GM19452 (cell line): Measurements from ENCODE around the gene SNRPN.
"Not testable (repeated sequence)": the region's sequence is repeated elsewhere in the genome, so short reads cannot be mapped to it uniquely, and the experiment has no call there.

Experiments used
- ATAC-seq: cut with Tn5 transposase; IDR thresholded peaks from one replicate; pipeline ENCODE4 v1.9.1; 2021; ENCODE audit not compliant: unreplicated experiment

The SNRPN gene

DNA sequence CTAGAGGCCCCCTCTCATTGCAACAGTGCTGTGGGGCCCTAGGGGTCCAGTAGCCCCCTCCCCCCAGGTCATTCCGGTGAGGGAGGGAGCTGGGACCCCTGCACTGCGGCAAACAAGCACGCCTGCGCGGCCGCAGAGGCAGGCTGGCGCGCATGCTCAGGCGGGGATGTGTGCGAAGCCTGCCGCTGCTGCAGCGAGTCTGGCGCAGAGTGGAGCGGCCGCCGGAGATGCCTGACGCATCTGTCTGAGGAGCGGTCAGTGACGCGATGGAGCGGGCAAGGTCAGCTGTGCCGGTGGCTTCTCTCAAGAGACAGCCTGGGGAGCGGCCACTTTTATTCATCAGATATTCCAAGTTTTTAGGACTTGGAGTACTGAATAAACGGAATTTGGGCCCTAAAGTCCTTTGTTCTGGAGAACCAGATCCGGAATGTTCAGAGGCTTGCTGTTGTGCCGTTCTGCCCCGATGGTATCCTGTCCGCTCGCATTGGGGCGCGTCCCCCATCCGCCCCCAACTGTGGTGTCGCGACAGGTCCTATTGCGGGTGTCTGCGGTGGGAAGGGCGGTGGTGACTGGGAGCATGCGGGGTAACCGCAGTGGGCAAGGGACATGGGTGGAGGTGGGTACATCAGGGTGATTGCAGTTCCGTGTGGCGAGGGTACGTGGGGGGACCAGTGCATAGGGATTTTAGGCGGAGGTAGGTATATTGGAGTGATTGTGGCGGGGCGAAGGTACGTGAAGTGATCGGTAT, at the start of gene SNRPN, which contains the start of gene SNURF:
TSS of gene SNRPN (plus strand) at position 205 of the 748 bp plus-strand sequence. CDS start 19,467 bp downstream, outside the sequence.
TSS of gene SNURF (plus strand) at position 205 of the 748 bp plus-strand sequence. CDS start at position 267, 62 bp downstream.
- peak; percentile 72 for ATAC-seq

GRCh38 chr15:24916305-24917009, 38.3 kb upstream of the SNRPN start:
- no peak for ATAC-seq

DNA sequence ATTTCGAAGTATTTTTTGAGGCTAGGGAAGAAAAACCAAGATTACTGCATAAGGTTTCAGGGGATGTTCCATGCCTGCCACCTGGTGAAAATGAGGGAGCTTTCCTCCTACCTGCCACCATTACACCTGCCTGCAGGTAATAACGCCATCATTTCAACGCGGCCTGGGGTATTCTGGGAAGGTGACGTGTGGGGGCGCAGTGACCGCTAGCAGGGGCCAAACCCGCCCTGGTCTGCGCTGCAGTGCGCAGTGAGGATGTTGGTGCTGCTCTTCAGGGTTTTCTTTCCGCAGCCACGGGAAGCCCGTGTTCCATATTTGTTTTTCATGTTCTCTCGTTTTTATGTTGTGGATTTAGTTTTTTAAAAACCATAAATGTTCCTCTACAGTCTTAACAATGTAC, 37.4 kb upstream of the SNRPN start:
- ATAC-seq, result no peak

DNA sequence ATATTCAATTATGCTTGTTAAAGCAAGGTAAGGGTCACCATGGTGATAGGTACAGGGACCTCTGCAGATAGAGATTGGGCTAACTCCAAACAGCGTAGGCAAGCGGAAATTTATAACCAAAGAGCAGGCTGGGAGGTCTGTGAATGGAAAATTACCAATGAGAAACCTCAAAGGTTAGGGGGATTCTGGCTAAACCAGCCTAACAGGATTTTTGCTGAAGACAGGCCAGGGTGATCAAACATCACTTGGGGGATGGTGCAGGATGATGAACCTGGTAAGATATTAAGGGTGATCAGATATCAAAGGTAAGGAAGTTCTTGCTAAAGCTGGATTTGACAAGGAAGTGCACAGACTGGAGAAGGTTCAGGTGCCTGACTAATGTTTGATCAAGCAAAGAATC, 35.3 kb upstream of the SNRPN start:
- no peak for ATAC-seq

DNA sequence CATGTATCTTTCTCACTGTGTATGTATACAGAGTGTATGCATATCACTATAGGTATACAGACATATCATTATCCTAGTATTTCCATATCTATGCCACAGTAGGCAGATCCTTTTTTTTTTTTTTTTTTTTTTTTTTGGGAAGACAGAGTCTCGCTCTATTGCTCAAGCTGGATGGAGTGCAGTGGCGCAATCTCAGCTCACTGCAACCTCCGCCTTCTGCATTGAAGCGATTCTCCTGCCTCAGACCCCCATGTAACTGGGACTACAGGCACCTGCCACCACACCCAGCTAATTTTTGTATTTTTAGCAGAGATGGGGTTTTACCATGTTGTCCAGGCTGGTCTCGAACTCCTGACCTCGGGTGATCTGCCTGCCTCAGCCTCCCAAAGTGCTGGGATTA, 32.0 kb upstream of the SNRPN start:
- ATAC-seq, result not testable (repeated sequence)

DNA sequence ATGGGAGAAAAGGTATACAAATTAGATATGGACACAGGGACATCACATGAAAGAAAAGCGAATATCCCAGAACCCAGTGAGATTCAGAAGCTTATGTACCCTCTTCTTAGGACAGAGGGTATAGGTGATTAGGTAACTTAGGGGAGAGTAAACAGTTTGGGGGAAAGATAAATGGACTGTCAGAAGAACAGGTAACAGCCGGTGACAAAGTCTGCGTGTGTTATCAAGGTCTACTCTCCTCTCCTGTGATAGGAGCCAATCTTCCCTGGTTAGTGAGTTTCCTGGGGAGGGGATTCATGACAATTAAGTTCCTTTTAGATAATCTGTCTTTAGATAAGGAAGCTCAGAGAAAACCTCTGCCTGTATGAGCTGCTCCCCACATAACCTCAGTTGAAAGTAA, 30.6 kb upstream of the SNRPN start:
- ATAC-seq, result no peak

DNA sequence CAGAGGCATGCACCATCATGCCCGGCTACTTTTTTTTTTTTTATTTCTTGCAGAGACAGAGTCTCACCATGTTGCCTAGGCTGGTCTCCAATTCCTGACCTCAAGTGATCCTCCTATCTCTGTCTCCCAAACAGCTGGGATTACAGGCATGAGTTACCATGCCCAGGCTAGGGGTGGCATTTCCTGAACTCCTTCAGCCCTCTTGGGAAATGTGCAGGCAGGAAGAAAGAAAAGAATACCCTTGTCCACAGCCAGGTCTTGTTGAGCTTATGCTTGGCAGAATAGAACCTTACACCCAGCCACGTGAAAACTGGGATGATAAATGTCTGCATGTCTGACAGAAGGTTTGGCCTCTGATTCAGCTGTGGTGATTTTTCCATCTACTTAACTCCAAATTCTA, 30.2 kb upstream of the SNRPN start:
- ATAC-seq, result no peak

- not testable (repeated sequence) for ATAC-seq
Observed at GRCh38 chr15:24931874-24932732, 22.7 kb upstream of the SNRPN start.

- ATAC-seq, result no peak
Observed at GRCh38 chr15:24933716-24934115, 21.1 kb upstream of the SNRPN start.

- ATAC-seq, result not testable (repeated sequence)
Observed at GRCh38 chr15:24938224-24938623, 16.6 kb upstream of the SNRPN start.

GRCh38 chr15:24940236-24940635, 14.6 kb upstream of the SNRPN start:
- no peak for ATAC-seq

GRCh38 chr15:24943361-24943760, 11.4 kb upstream of the SNRPN start:
- ATAC-seq, result no peak

DNA sequence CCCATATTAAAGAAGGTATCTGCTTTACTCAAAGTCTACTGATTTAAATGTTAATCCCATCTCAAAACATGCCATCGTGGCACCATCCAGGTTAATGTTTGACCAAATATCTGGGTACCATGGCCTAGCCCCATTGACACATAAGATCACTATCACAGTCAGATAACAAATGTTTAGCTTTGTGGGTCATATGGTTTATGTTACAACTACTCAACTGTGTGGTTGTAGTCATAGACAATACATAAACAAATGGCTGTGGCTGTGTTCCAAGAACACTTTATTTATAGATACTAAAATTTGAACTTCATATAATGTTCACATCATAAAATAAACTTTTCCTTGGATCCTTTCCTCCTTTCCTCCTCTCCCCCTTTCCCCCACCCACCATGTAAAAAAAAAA, 9.8 kb upstream of the SNRPN start:
- ATAC-seq, result no peak

DNA sequence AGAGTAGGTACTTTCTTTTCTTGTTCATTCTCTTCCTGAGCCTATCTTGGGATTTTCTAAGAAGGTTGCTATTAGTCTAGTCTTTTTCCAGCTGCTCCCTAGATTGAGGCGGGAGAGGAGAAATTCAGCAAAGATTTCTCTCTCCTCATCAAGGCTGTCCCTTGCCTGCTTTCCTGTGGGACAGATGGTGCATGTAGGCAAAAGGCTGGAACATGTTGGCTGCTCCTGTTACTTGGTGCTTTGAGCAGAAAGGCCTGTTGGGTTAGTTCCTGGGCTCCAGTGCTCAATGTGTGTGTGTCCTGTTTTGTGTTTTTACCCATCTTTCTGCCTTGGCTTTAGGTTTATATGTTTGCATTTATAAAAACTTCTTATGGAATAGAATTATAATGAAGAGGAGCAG, 9.1 kb upstream of the SNRPN start:
- ATAC-seq, result no peak

DNA sequence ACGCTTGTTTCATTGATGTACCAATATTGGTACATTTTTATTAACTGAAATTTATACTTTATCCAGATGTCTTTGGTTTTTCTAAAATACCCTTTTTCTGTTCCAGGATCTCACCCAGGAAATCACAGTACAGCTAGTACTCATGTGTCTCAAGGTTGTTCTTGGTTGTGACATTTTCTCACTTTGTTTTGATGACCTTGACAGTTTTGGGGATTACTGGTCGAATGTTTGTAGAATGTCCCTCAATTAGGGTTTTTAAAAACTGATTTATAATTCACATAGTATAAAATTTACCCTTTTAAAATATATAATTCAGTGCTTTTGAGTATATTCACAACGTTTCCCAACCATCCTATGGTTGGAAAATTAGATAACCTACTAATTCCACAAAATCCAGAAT, 6.3 kb upstream of the SNRPN start:
- ATAC-seq, result no peak

GRCh38 chr15:24955531-24955921, 739 bp downstream of the SNRPN start:
- no peak for ATAC-seq

- peak; percentile 69 for ATAC-seq
Observed at GRCh38 chr15:24956111-24956838, 1.5 kb downstream of the SNRPN start.

- ATAC-seq, result no peak
Observed at GRCh38 chr15:24957691-24958090, 2.9 kb downstream of the SNRPN start.

DNA sequence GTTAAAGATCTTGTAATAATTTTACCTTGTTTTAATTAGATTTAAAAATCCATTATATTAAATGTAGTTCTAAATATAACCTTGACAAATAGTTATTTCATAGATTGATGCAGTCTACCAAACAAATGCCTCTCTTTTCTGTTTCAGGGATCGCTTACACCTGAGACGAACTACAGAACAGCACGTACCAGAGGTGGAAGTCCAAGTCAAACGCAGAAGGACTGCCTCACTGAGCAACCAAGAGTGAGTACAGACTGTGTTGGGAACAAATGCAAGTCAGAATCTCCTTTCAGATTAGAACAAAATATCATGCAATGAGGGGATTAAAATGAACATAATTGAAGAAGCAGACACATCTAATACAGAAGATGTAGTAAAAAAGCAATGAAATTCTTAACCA, 7.2 kb downstream of the SNRPN start:
- ATAC-seq, result no peak

- ATAC-seq, result no peak
Observed at GRCh38 chr15:24962880-24963279, 8.1 kb downstream of the SNRPN start.
